Activated CD4-positive, alpha-beta T cell treated with anti-CD3 and anti-CD28 coated beads for 36 hours (primary cell): ENCODE measurements around the gene ANGPTL4. TPM values are rescaled to one million over a fixed set of nuclear protein-coding genes. Genes with fewer than 3 reads are reported as not detected.

Experiments used
- ATAC-seq: fragments of 200-7000 bp; cut with Tn5 transposase; one replicate; pipeline ENCODE4 v1.10.0; 2021; ENCODE audit warnings: mild to moderate bottlenecking, moderate library complexity
- CTCF ChIA-PET: fragments of 350-600 bp; sonication (Branson Sonifier 250); formaldehyde crosslinking; loops from one replicate; lab custom pipeline; 2021; ENCODE audit warnings: antibody characterized with exemption; lab: Charles Lee
- POLR2A ChIA-PET: fragments of 350-600 bp; sonication (Branson Sonifier 250); formaldehyde crosslinking; loops from one replicate; lab custom pipeline; 2021; ENCODE audit warnings: antibody characterized with exemption, inconsistent platforms; lab: Charles Lee
- DNase-seq: peaks from one replicate; pipeline ENCODE4 v3.0.0-alpha.2; 2020
- H3K27ac Mint-ChIP-seq: one replicate; pipeline ENCODE4 v1.8.0; 2021; ENCODE audit warnings: mixed read lengths
- H3K27me3 Mint-ChIP-seq: one replicate; pipeline ENCODE4 v1.8.0; 2021; ENCODE audit warnings: mixed read lengths
- H3K36me3 Mint-ChIP-seq: one replicate; pipeline ENCODE4 v1.8.0; 2021; ENCODE audit warnings: low read depth, mixed read lengths
- H3K4me1 Mint-ChIP-seq: one replicate; pipeline ENCODE4 v1.8.0; 2021; ENCODE audit warnings: mixed read lengths
- H3K4me3 Mint-ChIP-seq: one replicate; pipeline ENCODE4 v1.8.0; 2021; ENCODE audit warnings: mild to moderate bottlenecking, moderate library complexity, mixed read lengths
- H3K9me3 Mint-ChIP-seq: one replicate; pipeline ENCODE4 v1.8.0; 2021; ENCODE audit warnings: low read depth, mixed read lengths
- intact Hi-C, 2 experiments: fragments of 100-400 bp; cut with DNase I in 1 of 2; cut with micrococcal nuclease in 1 of 2; formaldehyde crosslinking; loops; one replicate each; pipeline versions ENCODE4 v1.14.2 to v1.15.1; 2022 to 2024; cut with DNase I, micrococcal nuclease
- microRNA-seq: library from miRNA; unstranded; fragments of <30 nt; microRNA quantifications from one replicate; pipeline ENCODE4 v1.2.0, GENCODE V29; 2021; ENCODE audit warnings: borderline replicate concordance
- total RNA-seq, 2 experiments: library from RNA; stranded (reverse); gene quantifications; one replicate each; pipeline ENCODE4 v1.2.3, GENCODE V29; 2021

ANGPTL4 gene
- total RNA-seq, 2 experiments from 2014 or later: 7.4 to 7.9 TPM

DNA sequence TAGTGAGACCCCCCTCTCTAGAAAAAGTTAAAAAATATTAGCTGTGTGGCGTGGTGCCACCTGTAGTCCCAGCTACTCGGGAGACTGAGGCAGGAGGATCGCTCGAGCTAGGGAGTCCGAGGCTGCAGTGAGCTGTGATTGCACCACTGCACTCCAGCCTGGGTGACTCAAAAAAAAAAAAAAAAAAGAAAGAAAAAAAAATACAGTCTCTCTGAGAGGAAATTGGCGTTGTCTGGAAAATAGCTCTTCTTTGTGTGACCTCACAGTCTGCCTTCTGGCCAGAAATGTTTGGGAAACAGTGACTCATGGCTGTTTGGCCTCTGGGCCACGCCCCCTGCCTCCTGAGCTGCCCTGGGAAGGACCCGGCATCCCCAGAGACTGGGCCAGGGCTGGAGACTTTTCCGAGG, 59.9 kb downstream of the ANGPTL4 start:
- Mint-ChIP-seq H3K27ac (no peak overlapping the region), H3K27me3 (no peaks in the 10 kb centered on the region), H3K36me3 (peaks cover 3% of the 10 kb centered on the region), H3K4me3 (no peak overlapping the region), H3K4me1 (no peaks in the 10 kb centered on the region), H3K9me3 (no peaks in the 10 kb centered on the region)
- ATAC-seq (no peak), DNase-seq (no peak)
- intact Hi-C loops: no loop called here
- ChIA-PET CTCF (interaction anchor here (0.5 to 1.3 kb wide), 5 partner anchors 9 to 1397 kb away, joined by 3 to 4 read pairs (median 3); partner anchors contain the start of gene MARCHF2), POLR2A (no interaction called here)

Small RNA genes lying within 50 kb of the gene (microRNA-seq; reads per million reads assigned to microRNA genes)
- 5.6 reads per million, percentile 18 among the genes with 10 or more reads in this experiment for gene MIR4999

Other genes starting within 250 kb of the ANGPTL4 start
- not detected for gene FBN3, start 214.6 kb upstream of the ANGPTL4 start, total RNA-seq
- 10 to 100 TPM; 21.2 to 21.8 TPM for gene CERS4, start 154.8 kb upstream of the ANGPTL4 start, total RNA-seq
- gene CD320, start 55.8 kb upstream of the ANGPTL4 start, total RNA-seq: 10 to 100 TPM; 39.9 to 41.4 TPM
- gene NDUFA7, start 42.8 kb upstream of the ANGPTL4 start, total RNA-seq: 100 to 1,000 TPM in 1 of 2 experiments, 10 to 100 TPM in 1; 90.9 to 112 TPM
- 1,000 to 10,000 TPM; 1,994 to 2,316 TPM for gene RPS28, start 42.7 kb upstream of the ANGPTL4 start, total RNA-seq
- gene KANK3, start 20.9 kb upstream of the ANGPTL4 start, total RNA-seq: 1 to 10 TPM in 1 of 2 experiments, under 1 TPM in 1; 0.98 to 1.1 TPM
- gene RAB11B, start 26.2 kb downstream of the ANGPTL4 start, total RNA-seq: 10 to 100 TPM; 74.3 to 93.4 TPM
- gene MARCHF2, start 49.1 kb downstream of the ANGPTL4 start, total RNA-seq: 10 to 100 TPM in 1 of 2 experiments, 1 to 10 TPM in 1; 9.1 to 10.1 TPM
- 100 to 1,000 TPM; 250 to 304 TPM for gene HNRNPM, start 80.8 kb downstream of the ANGPTL4 start, total RNA-seq
- gene PRAM1, start 138.5 kb downstream of the ANGPTL4 start, total RNA-seq: 1 to 10 TPM in 1 of 2 experiments, under 1 TPM in 1; 0.90 to 1.1 TPM
- gene ZNF414, start 150.0 kb downstream of the ANGPTL4 start, total RNA-seq: 10 to 100 TPM; 21.0 to 23.7 TPM
- gene MYO1F, start 213.3 kb downstream of the ANGPTL4 start, total RNA-seq: 10 to 100 TPM; 13.7 to 18.3 TPM
- 1 to 10 TPM; 4.5 to 5.0 TPM for gene ADAMTS10, start 246.6 kb downstream of the ANGPTL4 start, total RNA-seq